ENCODE measurements around the gene EMC9. TPM values are rescaled to one million over a fixed set of nuclear protein-coding genes. Genes with fewer than 3 reads are reported as not detected.

The EMC9 gene
- total RNA-seq, 4 donors from 2014 or later: 8.8 to 14.4 (median 12.2) TPM

GRCh38 chr14:24103451-24103850 lies 37.9 kb downstream of the EMC9 start:
- Histone ChIP-seq H3K4me3 (no peak overlapping the region), H3K4me1 (peaks cover 0 to 5% (median 1%) of the 10 kb centered on the region in 4 donors), H3K9me3 (no peaks in the 10 kb centered on the region), H3K27me3 (no peaks in the 10 kb centered on the region), H3K36me3 (peaks cover 0 to 34% (median 20%) of the 10 kb centered on the region in 4 donors), H3K27ac (replicated peaks in 1 of 4) (no peak overlapping the region)
- intact Hi-C loops (cut with DNase I): no loop called here
- 93% methylated on average over 12 of the region's 13 CpGs for WGBS
- DNase-seq (ENCODE audit: extremely low spot score): no peak
- TF ChIP-seq POLR2AphosphoS5 (IDR thresholded peaks at IDR 0.05) (no peak), POLR2A (IDR thresholded peaks at IDR 0.05; ENCODE audit: low read depth) (no peak)

GRCh38 chr14:24102357-24103048 lies 38.9 kb downstream of the EMC9 start:
- intact Hi-C loops (cut with DNase I): no loop called here
- no peak overlapping the region for H3K4me3 ChIP-seq
- no peak for DNase-seq (ENCODE audit: extremely low spot score)
- H3K9me3 ChIP-seq: no peaks in the 10 kb centered on the region
- peaks cover 5 to 39% (median 24%) of the 10 kb centered on the region in 4 donors for H3K36me3 ChIP-seq
- TF ChIP-seq EP300 (IDR thresholded peaks at IDR 0.05) (no peak), CTCF (IDR thresholded peaks at IDR 0.05) (no peak), POLR2A (IDR thresholded peaks at IDR 0.05; ENCODE audit: low read depth) (no peak), POLR2AphosphoS5 (IDR thresholded peaks at IDR 0.05) (no peak)
- no peaks in the 10 kb centered on the region for H3K27me3 ChIP-seq
- no peak overlapping the region for H3K27ac ChIP-seq (replicated peaks in 1 of 4)
- no peaks in the 10 kb centered on the region for H3K4me1 ChIP-seq
- WGBS: 94% methylated on average over 7 of the region's 7 CpGs

GRCh38 chr14:24100982-24101494 lies 40.4 kb downstream of the EMC9 start:
- no peak for DNase-seq (ENCODE audit: extremely low spot score)
- Histone ChIP-seq H3K27me3 (no peaks in the 10 kb centered on the region), H3K36me3 (peaks cover 5 to 39% (median 24%) of the 10 kb centered on the region in 4 donors), H3K4me1 (no peaks in the 10 kb centered on the region), H3K9me3 (no peaks in the 10 kb centered on the region), H3K4me3 (no peak overlapping the region), H3K27ac (replicated peaks in 1 of 4) (no peak overlapping the region)
- 100% methylated on average over 3 of the region's 3 CpGs for WGBS
- intact Hi-C loops (cut with DNase I): no loop called here
- TF ChIP-seq EP300 (IDR thresholded peaks at IDR 0.05) (no peak), POLR2AphosphoS5 (IDR thresholded peaks at IDR 0.05) (no peak), POLR2A (IDR thresholded peaks at IDR 0.05; ENCODE audit: low read depth) (no peak), CTCF (IDR thresholded peaks at IDR 0.05) (no peak)

GRCh38 chr14:24100197-24100981 lies 41.0 kb downstream of the EMC9 start:
- TF ChIP-seq POLR2AphosphoS5 (IDR thresholded peaks at IDR 0.05): no peak
- no peak for TF ChIP-seq CTCF (IDR thresholded peaks at IDR 0.05)
- no peak for TF ChIP-seq POLR2A (IDR thresholded peaks at IDR 0.05; ENCODE audit: low read depth)
- TF ChIP-seq EP300 (IDR thresholded peaks at IDR 0.05): no peak
- 76% methylated on average over 4 of the region's 4 CpGs for WGBS
- DNase-seq (ENCODE audit: extremely low spot score): no peak
- no peak overlapping the region for H3K27ac ChIP-seq (replicated peaks in 1 of 4)
- intact Hi-C loops (cut with DNase I): no loop called here
- H3K27me3 ChIP-seq: no peaks in the 10 kb centered on the region
- H3K4me1 ChIP-seq: peaks cover 3 to 6% (median 5%) of the 10 kb centered on the region in 4 donors
- H3K36me3 ChIP-seq: peaks cover 5 to 39% (median 24%) of the 10 kb centered on the region in 4 donors
- no peak overlapping the region for H3K4me3 ChIP-seq
- no peaks in the 10 kb centered on the region for H3K9me3 ChIP-seq
